Heart right ventricle (tissue), 16 donors: Measurements from ENCODE around the gene SBF2. TPM values are rescaled to one million over a fixed set of nuclear protein-coding genes. Genes with fewer than 3 reads are reported as not detected.

Experiments
- ATAC-seq, 8 donors: fragments of 200-7000 bp; cut with Tn5 transposase; one replicate each; pipeline ENCODE4 v1.9.1; 2020; ENCODE audit warnings: mild to moderate bottlenecking in 8 of 8, moderate library complexity in 8 of 8, moderate number of reproducible peaks in 1 of 8
- DNase-seq, 2 donors: peaks; one replicate each; pipeline ENCODE4 v3.0.0-alpha.2; 2020
- H3K27ac ChIP-seq, 10 donors: fragments of 200-600 bp; sonication (generic) in 2 of 10; one replicate each; pipeline versions ENCODE4 v1.5.0 to v1.8.0; 2020 to 2022; ENCODE audit warnings: mild to moderate bottlenecking in 3 of 10
- H3K27me3 ChIP-seq, 7 donors: fragments of 200-600 bp; one replicate each; pipeline ENCODE4 v1.8.0; 2021 to 2022; ENCODE audit warnings: mild to moderate bottlenecking in 2 of 7
- H3K36me3 ChIP-seq, 9 donors: fragments of 200-600 bp; sonication (generic) in 1 of 9; one replicate each; pipeline versions ENCODE4 v1.5.0 to v1.8.0; 2020 to 2022; ENCODE audit warnings: mild to moderate bottlenecking in 2 of 9
- H3K4me1 ChIP-seq, 9 donors: fragments of 200-600 bp; sonication (generic) in 1 of 9; one replicate each; pipeline versions ENCODE4 v1.5.0 to v1.8.0; 2020 to 2022; ENCODE audit warnings: mild to moderate bottlenecking in 4 of 9
- H3K4me3 ChIP-seq, 10 donors: fragments of 200-600 bp; sonication (generic) in 2 of 10; one replicate each; pipeline versions ENCODE4 v1.5.0 to v1.8.0; 2020 to 2022; ENCODE audit warnings: mild to moderate bottlenecking in 7 of 10, moderate library complexity in 2 of 10
- H3K9me3 ChIP-seq, 11 donors: fragments of 200-600 bp in 10 of 11; sonication (generic) in 2 of 11; one replicate each; pipeline versions ENCODE4 v1.5.0 to v1.8.0; 2013 to 2022; ENCODE audit warnings: mild to moderate bottlenecking in 2 of 11, control low read depth in 1 of 11, moderate library complexity in 1 of 11
- CTCF ChIP-seq, 9 donors: fragments of 200-600 bp; sonication (generic) in 2 of 9; IDR thresholded peaks; one replicate each; pipeline versions ENCODE4 v1.5.0 to v1.8.0; 2021 to 2022; ENCODE audit warnings: antibody characterized with exemption in 9 of 9, mild to moderate bottlenecking in 5 of 9, moderate library complexity in 1 of 9
- WGBS, 2 donors: extraction: QIAGEN DNeasy Blood & Tissue Kit; methylation state at CpG; one replicate each; pipeline ENCODE4 v1.1.7; 2013; ENCODE audit warnings: inconsistent platforms in 1 of 2; 5-methylcytosine and 5-hydroxymethylcytosine counted together
- intact Hi-C, 10 donors: fragments of 100-400 bp; cut with DNase I; formaldehyde crosslinking; loops; one replicate each; pipeline versions ENCODE4 v1.11.1 to v1.14.2; 2022
- polyA plus RNA-seq, 2 donors: library from polyadenylated mRNA; stranded (reverse); fragments of 200-250 nt; gene quantifications; one replicate each; pipeline ENCODE4 v1.2.3, GENCODE V29; 2013
- total RNA-seq, 10 donors: library from RNA; stranded (reverse); fragmentation: NEBNext Ultra II Directional in 3 of 10; extraction: Animal tissue kit (Norgen Biotek cat#: 25700) in 3 of 10; gene quantifications; one replicate each; pipeline versions ENCODE4 v1.2.1 to v1.2.4, GENCODE V29; 2021 to 2023
- donor health status: Arrhythmogenic right ventricular cardiomyopathy.
- donor health status: ischemic (EF 13 %, LVEDD 7.1; RV severe dilation, severe dysfunction).
- donor health status: healthy with polysubstance abuse.
- donor health status: DM: no; HTN: yes; CAD: no.
- donor health status: DM: no; HTN: no; CAD: no.
- donor health status: ischemic (EF 25% LVEDD 6.9; RV normal size, moderate dysfunction).
- donor health status: ischemic (EF 25% LVEDD 5.7; RV mildly dilated, moderate dysfunction).
- donor health status: healthy.
- donor health status: DM: yes; HTN: yes; CAD: no.
- donor health status: Ischemic cardiomyopathy.
- donor health status: ischemic (EF 35%, LVEDD 5.7; RV mildly dilated, moderate dysfunction).
- donor health status: nonischemic (EF 11% LVEDD 7.7; RV severe dilation, severe dysfunction).
- donor health status: DM: yes; HTN: yes; CAD: no.
- donor health status: PGD.
- donor health status: ischemic (EF 29% LVEDD 5.4; RV normal size, mild dysfunction).
- donor health status: nonischemic (EF 23%, LVEDD 6.1; RV moderate dilation, normal function).

Gene SBF2
- total and polyA plus RNA-seq, 12 donors = 8.9 to 27.1 (median 21.2) TPM

- no peak overlapping the region for H3K4me3 ChIP-seq
- H3K27ac ChIP-seq = no peak overlapping the region
- H3K36me3 ChIP-seq = peaks cover 0 to 66% (median 13%) of the 10 kb centered on the region in 9 donors
Observed at GRCh38 chr11:9962722-9963121, 331.3 kb downstream of the SBF2 start.

DNA sequence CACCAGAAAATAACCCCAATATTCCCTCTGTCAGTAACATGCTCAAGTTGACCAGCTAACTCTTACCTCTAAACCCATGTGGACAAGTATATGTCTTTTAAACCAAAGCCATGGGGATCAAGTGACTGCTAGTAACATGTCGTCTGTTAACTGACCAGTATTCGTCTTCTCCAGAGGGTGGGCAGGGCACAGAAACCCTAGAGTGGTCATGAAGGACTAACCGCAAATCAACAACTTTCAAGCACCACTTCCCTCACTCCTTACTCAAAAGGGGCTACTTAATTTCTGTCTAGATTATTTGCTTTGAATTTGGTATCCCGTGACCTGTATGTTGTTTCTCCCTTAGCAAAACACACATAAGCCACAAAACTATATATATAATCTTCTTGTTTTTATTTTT, 336.9 kb downstream of the SBF2 start:
- Histone ChIP-seq H3K9me3 (no peaks in the 10 kb centered on the region), H3K27ac (no peak overlapping the region), H3K4me3 (no peak overlapping the region), H3K27me3 (no peaks in the 10 kb centered on the region), H3K36me3 (peaks cover 0 to 41% (median 13%) of the 10 kb centered on the region in 9 donors), H3K4me1 (peaks cover 0 to 4% (median 0%) of the 10 kb centered on the region in 9 donors)
- DNase-seq (no peak), ATAC-seq (no peak)
- intact Hi-C loops = no loop called here
- WGBS, 2 donors = 96 to 99% methylated on average over 4 of the region's 4 CpGs
- no peak for TF ChIP-seq CTCF (IDR thresholded peaks at IDR 0.05)

More at GRCh38 chr11:9962722-9963121, 331.3 kb downstream of the SBF2 start:
- ATAC-seq (no peak), DNase-seq (no peak)
- Histone ChIP-seq H3K9me3 (no peaks in the 10 kb centered on the region), H3K27me3 (no peaks in the 10 kb centered on the region), H3K4me1 (no peaks in the 10 kb centered on the region)
- intact Hi-C loops = loop anchor here in 1 of 10 donors (10.0 kb wide), 1 partner anchor 88 kb away; no protein-coding TSS in a partner anchor
- TF ChIP-seq CTCF (IDR thresholded peaks at IDR 0.05) = no peak

DNA sequence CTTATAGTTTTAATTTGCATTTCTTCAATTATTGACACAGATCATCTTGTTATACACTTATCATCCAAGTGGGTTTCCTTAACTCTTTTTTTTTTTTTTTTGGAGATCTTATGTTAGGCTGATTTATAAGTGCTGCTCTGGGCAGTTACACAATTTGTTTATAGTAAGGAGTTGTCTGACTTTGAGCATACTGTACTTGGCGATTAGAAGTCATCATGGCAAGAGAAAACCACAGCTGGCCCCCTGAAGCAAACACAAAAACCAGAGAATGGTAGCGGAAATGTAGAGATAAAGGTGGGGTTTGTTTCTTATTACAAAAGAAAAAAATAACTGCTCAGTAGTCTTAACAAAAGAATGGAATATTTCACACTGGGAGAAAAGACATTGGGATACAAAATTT, 337.5 kb downstream of the SBF2 start:
- intact Hi-C loops = no loop called here
- 98 to 100% methylated on average over 2 of the region's 2 CpGs for WGBS, 2 donors
- H3K4me3 ChIP-seq = no peak overlapping the region
- DNase-seq (no peak), ATAC-seq (no peak)
- no peak overlapping the region for H3K27ac ChIP-seq
- H3K9me3 ChIP-seq = no peaks in the 10 kb centered on the region
- no peaks in the 10 kb centered on the region for H3K27me3 ChIP-seq
- peaks cover 0 to 10% (median 0%) of the 10 kb centered on the region in 9 donors for H3K4me1 ChIP-seq
- H3K36me3 ChIP-seq = peaks cover 0 to 35% (median 13%) of the 10 kb centered on the region in 9 donors
- no peak for TF ChIP-seq CTCF (IDR thresholded peaks at IDR 0.05)

DNA sequence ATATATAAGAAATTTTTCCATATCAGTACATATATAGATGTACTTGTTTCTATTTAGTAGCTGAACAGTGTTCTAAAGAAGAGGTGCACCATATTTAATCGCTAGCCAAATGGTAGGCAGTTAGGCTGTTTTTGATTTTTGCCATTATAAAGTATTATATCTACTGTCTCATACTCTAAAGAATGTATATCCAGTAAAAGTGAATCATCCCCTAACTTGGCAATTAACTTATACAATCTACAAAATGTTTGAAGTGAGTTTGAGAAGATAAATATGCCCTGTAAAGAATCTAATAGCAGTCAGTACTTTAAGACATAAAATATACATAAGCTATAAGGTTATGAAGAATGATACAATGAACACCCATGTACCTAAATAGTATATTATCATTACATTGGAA, 338.6 kb downstream of the SBF2 start:
- WGBS, 2 donors = 97 to 100% methylated on average over 1 of the region's 1 CpG

More for the DNA sequence above, 338.6 kb downstream of the SBF2 start:
- intact Hi-C loops = no loop called here
- ATAC-seq (no peak), DNase-seq (no peak)
- Histone ChIP-seq H3K9me3 (no peaks in the 10 kb centered on the region), H3K27me3 (no peaks in the 10 kb centered on the region), H3K27ac (no peak overlapping the region), H3K36me3 (peaks cover 0 to 24% (median 5%) of the 10 kb centered on the region in 9 donors), H3K4me3 (no peak overlapping the region), H3K4me1 (peaks cover 0 to 10% (median 0%) of the 10 kb centered on the region in 9 donors)
- TF ChIP-seq CTCF (IDR thresholded peaks at IDR 0.05) = no peak
